Prostate gland (tissue), 2 donors: Measurements from ENCODE around the gene TMEM245. TPM values are rescaled to one million over a fixed set of nuclear protein-coding genes. Genes with fewer than 3 reads are reported as not detected.

Experiments used
- DNase-seq: peaks from one replicate; pipeline ENCODE4 v3.0.0-alpha.2; 2019; ENCODE audit warnings: low spot score
- H3K27ac ChIP-seq, 2 donors: fragments of 200-600 bp; sonication (generic); 2 replicates each; pipeline ENCODE4 v1.5.1; 2017 to 2019
- H3K27me3 ChIP-seq: fragments of 200-600 bp; sonication (generic); replicated peaks from 2 replicates; pipeline ENCODE4 v1.5.1; 2019; ENCODE audit not compliant: insufficient read depth
- H3K36me3 ChIP-seq, 2 donors: fragments of 200-600 bp; sonication (generic); 1 replicate in 1 of 2; 2 replicates in 1 of 2; pipeline versions ENCODE4 v1.5.1 to v1.8.1; 2017 to 2019
- H3K4me1 ChIP-seq: fragments of 200-600 bp; sonication (generic); replicated peaks from 2 replicates; pipeline ENCODE4 v1.5.1; 2019
- H3K4me3 ChIP-seq, 2 donors: fragments of 200-600 bp; sonication (generic); 2 replicates each; pipeline ENCODE4 v1.5.1; 2017 to 2019
- H3K9me3 ChIP-seq: fragments of 200-600 bp; sonication (generic); 2 replicates; pipeline ENCODE4 v1.5.1; 2017
- POLR2A ChIP-seq: fragments of 450-650 bp; IDR thresholded peaks from one replicate; pipeline ENCODE4 v1.6.1; 2016; ENCODE audit warnings: antibody characterized with exemption, mild to moderate bottlenecking
- POLR2AphosphoS5 ChIP-seq: sonication (generic); formaldehyde crosslinking; IDR thresholded peaks from one replicate; pipeline ENCODE4 v1.6.1; 2017; ENCODE audit warnings: antibody characterized with exemption
- WGBS: methylation state at CpG from one replicate; pipeline ENCODE4 v1.1.5; 2018; 5-methylcytosine and 5-hydroxymethylcytosine counted together
- intact Hi-C: fragments of 100-400 bp; cut with DNase I; formaldehyde crosslinking; loops from one replicate; pipeline ENCODE4 v1.14.2; 2022
- total RNA-seq, 2 donors: library from RNA; depleted of rRNA; stranded (reverse); fragments of >200 nt; gene quantifications; one replicate each; pipeline ENCODE4 v1.1.0, GENCODE V29; 2016
- TF ChIP-seq, protein P1 (sequence below), 4 experiments: fragments of 200-600 bp in 2 of 4; fragments of 450-650 bp in 2 of 4; sonication (generic) in 2 of 4; IDR thresholded peaks; 1 replicate in 3 of 4; 2 replicates in 1 of 4; pipeline ENCODE4 v1.5.1; 2016 to 2019; ENCODE audit warnings: antibody characterized with exemption in 4 of 4, mild to moderate bottlenecking in 2 of 4, moderate library complexity in 2 of 4

TMEM245 gene
- total RNA-seq, 2 donors from 2014 or later: 57.7 to 82.1 TPM

DNA sequence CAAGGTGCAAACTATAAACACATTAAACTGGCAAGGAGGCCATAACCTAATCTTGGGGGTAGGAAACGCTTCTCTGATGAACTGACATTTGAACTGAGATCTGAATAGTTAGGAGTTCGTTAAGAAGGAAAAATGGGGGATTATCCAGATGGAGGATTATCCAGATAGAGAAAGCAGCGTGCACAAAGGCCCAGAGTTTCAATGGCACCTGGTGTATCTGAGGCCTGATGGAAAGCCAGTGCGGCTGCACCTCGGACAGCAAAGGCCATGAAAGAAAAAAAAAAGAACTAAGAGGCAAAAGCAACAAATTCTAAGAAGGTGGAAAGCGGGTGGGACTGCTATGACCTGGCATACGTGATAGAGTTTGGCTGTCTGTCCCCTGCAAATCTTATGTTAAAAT, 93.4 kb downstream of the TMEM245 start:
- no peaks in the 10 kb centered on the region for H3K36me3 ChIP-seq
- H3K4me3 ChIP-seq: no peak overlapping the region
- WGBS: 92% methylated on average over 7 of the region's 7 CpGs
- H3K27ac ChIP-seq: no peak overlapping the region
- H3K4me1 ChIP-seq: no peaks in the 10 kb centered on the region
- no peaks in the 10 kb centered on the region for H3K27me3 ChIP-seq
- no peaks in the 10 kb centered on the region for H3K9me3 ChIP-seq
- DNase-seq: no peak
- TF ChIP-seq, protein P1, sequence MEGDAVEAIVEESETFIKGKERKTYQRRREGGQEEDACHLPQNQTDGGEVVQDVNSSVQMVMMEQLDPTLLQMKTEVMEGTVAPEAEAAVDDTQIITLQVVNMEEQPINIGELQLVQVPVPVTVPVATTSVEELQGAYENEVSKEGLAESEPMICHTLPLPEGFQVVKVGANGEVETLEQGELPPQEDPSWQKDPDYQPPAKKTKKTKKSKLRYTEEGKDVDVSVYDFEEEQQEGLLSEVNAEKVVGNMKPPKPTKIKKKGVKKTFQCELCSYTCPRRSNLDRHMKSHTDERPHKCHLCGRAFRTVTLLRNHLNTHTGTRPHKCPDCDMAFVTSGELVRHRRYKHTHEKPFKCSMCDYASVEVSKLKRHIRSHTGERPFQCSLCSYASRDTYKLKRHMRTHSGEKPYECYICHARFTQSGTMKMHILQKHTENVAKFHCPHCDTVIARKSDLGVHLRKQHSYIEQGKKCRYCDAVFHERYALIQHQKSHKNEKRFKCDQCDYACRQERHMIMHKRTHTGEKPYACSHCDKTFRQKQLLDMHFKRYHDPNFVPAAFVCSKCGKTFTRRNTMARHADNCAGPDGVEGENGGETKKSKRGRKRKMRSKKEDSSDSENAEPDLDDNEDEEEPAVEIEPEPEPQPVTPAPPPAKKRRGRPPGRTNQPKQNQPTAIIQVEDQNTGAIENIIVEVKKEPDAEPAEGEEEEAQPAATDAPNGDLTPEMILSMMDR (IDR thresholded peaks at IDR 0.05): no peak
- TF ChIP-seq POLR2AphosphoS5: no peak
- TF ChIP-seq POLR2A: no peak
- intact Hi-C loops: no loop called here

DNA sequence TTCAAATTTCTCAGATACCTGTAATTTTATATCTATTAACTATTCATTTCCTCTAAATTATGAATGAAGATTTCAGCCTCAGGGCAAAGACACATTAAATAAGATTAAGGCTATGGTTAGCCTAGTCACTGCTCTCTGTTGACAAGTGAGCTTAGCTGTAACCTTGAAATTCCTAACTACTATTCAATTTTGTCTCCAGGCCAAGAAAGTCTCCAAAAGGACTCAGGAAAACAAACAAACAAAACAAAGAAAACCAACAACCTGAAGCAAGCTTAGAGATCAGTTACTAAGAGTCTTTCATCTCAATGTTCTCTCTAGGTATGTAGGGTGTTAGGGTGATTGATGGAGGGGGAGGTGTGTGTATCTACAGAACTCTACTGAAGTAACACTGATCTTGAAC, 96.9 kb downstream of the TMEM245 start:
- intact Hi-C loops: no loop called here
- no peak for DNase-seq
- Histone ChIP-seq H3K36me3 (no peaks in the 10 kb centered on the region), H3K4me3 (no peak overlapping the region), H3K27ac (no peak overlapping the region), H3K27me3 (no peaks in the 10 kb centered on the region), H3K9me3 (no peaks in the 10 kb centered on the region), H3K4me1 (no peaks in the 10 kb centered on the region)
- TF ChIP-seq, protein P1 (IDR thresholded peaks at IDR 0.05): no peak
- no peak for TF ChIP-seq POLR2AphosphoS5
- TF ChIP-seq POLR2A: no peak

DNA sequence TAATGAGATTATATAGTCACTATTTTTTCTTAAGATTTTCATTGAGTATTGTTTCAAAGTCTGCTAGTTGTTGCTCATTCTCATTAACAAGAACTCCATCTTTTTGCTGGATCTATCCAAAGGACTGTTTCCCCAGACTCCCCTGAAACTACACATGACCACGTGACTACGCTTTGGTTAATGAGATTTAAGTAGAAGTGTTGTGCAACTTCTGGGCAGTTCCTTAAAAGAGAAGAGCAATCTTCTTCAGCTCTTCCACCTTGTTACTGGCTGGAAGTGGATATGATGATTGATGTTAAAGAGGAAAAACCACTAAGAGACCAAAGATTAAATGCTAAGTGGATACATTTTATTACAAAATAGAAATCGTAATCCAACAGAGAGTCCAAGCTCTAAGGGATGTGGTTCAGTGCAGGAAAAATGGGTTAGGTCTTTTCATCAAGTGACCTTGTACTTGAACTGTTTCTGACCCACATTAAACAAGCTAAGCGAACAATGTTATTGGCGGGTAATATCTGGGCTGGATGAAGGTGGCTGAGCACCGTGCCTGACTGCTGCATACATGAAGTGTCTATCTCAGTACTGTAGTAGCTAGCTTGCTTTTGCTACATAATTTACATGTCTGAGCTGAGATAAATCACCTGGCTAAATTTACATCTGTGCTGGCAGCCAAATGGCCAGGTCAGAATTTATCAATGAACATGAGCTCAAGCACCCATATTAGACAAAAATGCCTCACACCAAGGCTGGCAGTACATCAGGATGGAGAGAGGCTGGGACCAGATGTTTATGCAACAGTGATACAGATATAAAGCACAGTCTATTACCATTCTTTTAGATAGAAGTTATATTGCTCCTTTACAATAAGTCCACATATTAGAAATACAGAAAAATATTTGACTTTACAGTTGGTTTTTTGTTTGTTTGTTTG, 98.9 kb downstream of the TMEM245 start:
- H3K27me3 ChIP-seq: no peaks in the 10 kb centered on the region
- H3K36me3 ChIP-seq: no peaks in the 10 kb centered on the region
- H3K4me1 ChIP-seq: no peaks in the 10 kb centered on the region
- intact Hi-C loops: no loop called here
- 68% methylated on average over 6 of the region's 6 CpGs for WGBS
- DNase-seq: no peak
- no peak overlapping the region for H3K27ac ChIP-seq
- no peaks in the 10 kb centered on the region for H3K9me3 ChIP-seq
- no peak overlapping the region for H3K4me3 ChIP-seq
- no peak for TF ChIP-seq POLR2A
- TF ChIP-seq POLR2AphosphoS5: no peak
- TF ChIP-seq, protein P1 (IDR thresholded peaks at IDR 0.05): no peak

DNA sequence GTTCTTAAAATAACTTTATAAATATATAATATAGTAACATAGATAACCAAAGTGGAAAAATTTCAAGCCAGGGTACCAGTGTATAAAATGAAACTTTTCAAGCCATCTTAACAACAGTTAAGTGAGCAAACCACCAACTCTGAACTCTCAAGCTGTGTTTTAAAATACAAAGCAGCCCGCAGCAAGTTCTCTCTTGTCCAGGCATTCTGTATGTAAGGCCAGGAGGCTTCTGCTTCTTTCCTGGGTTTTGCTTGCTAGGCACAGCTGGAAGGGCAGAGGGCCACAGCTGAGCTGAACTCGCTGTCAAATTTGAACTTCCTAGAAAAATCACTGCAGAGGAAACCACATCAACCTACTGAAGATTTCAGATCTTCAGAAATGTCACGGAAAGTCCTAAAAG, 99.6 kb downstream of the TMEM245 start:
- 50% methylated on average over 3 of the region's 3 CpGs for WGBS

More for the DNA sequence above, 99.6 kb downstream of the TMEM245 start:
- Histone ChIP-seq H3K4me3 (no peak overlapping the region), H3K27me3 (no peaks in the 10 kb centered on the region), H3K4me1 (no peaks in the 10 kb centered on the region), H3K9me3 (no peaks in the 10 kb centered on the region), H3K27ac (peak overlapping the region in 1 of 2 donors; percentile 30), H3K36me3 (no peaks in the 10 kb centered on the region)
- intact Hi-C loops: no loop called here
- DNase-seq: no peak
- TF ChIP-seq, protein P1 (IDR thresholded peaks at IDR 0.05): no peak
- TF ChIP-seq POLR2AphosphoS5: no peak
- no peak for TF ChIP-seq POLR2A
